ENCODE results near the gene STMN3. TPM values are rescaled to one million over a fixed set of nuclear protein-coding genes. Genes with fewer than 3 reads are reported as not detected.
"Not testable (repeated sequence)": the region's sequence is repeated elsewhere in the genome, so short reads cannot be mapped to it uniquely, and the experiment has no call there.

The STMN3 gene
- total and polyA plus RNA-seq, 8 donors = 12.6 to 47.0 (median 34.4) TPM

DNA sequence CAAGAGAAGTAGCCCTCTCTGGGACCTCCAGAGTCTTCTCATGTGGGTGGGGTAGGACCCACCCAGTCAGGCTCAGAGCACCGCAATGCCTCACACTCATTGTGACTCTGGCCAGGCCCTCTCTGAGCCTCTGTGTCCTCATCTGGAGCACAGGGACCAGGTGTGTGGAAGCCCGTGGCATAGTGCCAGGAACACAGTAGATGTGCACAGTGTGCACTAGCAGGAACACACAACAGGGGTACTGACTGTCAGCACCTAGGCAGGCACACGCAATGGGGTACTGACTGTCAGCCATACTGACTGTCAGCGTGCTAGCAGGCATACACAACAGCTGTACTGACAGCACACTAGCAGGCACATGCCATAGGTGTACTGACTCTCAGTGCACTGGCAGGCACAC is 2.0 kb upstream of the STMN3 start:
- Histone ChIP-seq H3K27me3 (peaks cover 17 to 41% of the 10 kb centered on the region in 2 donors), H3K36me3 (no peaks in the 10 kb centered on the region), H3K9me3 (no peaks in the 10 kb centered on the region), H3K4me1 (peaks cover 19 to 53% of the 10 kb centered on the region in 2 donors), H3K4me3 (no peak overlapping the region), H3K27ac (no peak overlapping the region)
- TF ChIP-seq, protein P1, sequence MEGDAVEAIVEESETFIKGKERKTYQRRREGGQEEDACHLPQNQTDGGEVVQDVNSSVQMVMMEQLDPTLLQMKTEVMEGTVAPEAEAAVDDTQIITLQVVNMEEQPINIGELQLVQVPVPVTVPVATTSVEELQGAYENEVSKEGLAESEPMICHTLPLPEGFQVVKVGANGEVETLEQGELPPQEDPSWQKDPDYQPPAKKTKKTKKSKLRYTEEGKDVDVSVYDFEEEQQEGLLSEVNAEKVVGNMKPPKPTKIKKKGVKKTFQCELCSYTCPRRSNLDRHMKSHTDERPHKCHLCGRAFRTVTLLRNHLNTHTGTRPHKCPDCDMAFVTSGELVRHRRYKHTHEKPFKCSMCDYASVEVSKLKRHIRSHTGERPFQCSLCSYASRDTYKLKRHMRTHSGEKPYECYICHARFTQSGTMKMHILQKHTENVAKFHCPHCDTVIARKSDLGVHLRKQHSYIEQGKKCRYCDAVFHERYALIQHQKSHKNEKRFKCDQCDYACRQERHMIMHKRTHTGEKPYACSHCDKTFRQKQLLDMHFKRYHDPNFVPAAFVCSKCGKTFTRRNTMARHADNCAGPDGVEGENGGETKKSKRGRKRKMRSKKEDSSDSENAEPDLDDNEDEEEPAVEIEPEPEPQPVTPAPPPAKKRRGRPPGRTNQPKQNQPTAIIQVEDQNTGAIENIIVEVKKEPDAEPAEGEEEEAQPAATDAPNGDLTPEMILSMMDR (IDR thresholded peaks at IDR 0.05) = no peak
- ATAC-seq (no peak), DNase-seq (no peak)
- intact Hi-C loops (cut with DNase I) = no loop called here

DNA sequence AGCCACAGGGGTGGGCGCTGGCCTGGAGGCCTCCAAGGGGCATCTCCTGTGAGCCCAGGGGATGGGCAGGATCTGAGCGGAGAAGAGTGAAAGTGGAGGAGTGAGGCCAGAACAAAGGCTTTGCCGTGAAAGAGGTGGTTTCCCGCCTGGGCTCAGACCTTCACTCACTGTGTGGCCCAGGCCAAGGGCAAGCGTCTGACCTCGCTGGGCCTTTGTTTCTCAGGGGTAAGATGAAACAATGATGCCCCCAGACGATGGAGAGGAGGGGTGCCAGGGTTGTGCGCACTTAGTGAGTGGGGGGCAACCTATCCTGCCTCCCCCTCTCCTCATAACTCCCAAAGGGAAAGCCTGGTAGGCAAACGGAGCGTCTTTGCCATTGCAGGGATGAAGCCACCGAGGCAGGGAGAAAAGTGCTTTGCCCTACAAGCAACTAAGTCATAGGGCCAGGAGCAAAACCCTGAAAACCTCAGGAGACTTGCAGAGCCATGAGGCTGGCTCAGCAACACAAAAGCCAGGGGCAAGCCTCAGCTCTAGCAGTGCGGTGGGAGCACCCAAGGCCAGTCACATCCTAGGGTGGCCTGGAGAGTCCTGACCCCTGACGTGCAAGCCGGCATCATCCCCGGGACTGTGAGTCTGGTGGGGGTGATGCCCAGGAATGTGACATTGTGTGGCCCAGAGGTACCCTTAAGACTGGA is 897 bp upstream of the STMN3 start:
- H3K36me3 ChIP-seq = no peaks in the 10 kb centered on the region
- no peaks in the 10 kb centered on the region for H3K9me3 ChIP-seq
- no peak for DNase-seq
- no peak overlapping the region for H3K27ac ChIP-seq
- H3K4me3 ChIP-seq = peak overlapping the region; percentile 22 to 55
- H3K27me3 ChIP-seq = peaks cover 17 to 41% of the 10 kb centered on the region in 2 donors
- peaks cover 14 to 41% of the 10 kb centered on the region in 2 donors for H3K4me1 ChIP-seq
- ATAC-seq = no peak
- TF ChIP-seq, protein P1 (IDR thresholded peaks at IDR 0.05) = no peak
- intact Hi-C loops (cut with DNase I) = no loop called here

DNA sequence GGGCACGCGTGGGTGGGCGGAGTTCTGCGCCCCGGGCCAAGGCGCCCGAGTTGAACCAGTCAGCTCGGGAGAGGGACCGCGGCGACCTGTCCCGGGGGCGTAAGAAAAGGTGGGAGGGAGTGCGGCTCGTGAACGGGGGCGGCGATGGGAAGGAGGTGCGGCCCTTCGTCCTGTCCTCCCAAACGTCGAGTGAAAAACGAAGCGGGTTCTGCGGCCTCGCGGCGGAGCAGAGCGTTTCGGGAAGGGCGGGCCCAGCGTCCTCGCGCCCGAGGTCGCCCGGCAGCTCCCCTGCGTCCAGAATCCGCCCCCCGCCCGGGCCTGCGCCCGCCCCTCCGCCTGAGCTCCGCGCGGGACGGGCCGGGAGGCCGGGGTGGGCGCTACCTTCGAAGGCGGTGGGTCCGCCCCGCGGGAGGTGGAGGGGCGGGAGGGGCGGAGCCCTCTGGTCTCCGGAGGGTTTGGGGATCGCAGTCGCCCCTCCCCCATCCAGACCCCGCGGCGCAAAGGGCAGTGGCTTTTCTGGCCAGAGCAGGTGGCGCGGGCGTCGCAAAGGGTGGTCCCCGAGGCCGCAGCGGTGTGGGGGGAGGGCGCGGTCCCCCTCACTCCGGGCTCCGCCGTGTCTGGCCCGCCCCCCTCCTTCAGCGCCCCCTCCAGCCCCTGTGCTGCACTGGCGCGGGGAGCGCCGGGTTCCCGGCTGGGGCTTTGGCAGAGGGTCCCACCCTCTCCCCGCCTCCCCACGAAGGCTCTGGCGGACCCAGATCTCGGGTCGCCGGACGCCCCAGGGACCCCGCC is 838 bp downstream of the STMN3 start:
- no peaks in the 10 kb centered on the region for H3K36me3 ChIP-seq
- H3K27ac ChIP-seq = no peak overlapping the region
- intact Hi-C loops (cut with DNase I) = no loop called here
- peak in 1 of 4 donors; percentile 69 for DNase-seq
- peak; percentile 10 for ATAC-seq
- H3K9me3 ChIP-seq = no peaks in the 10 kb centered on the region
- TF ChIP-seq, protein P1 (IDR thresholded peaks at IDR 0.05) = no peak
- H3K4me3 ChIP-seq = peak overlapping the region; percentile 46 to 55
- peaks cover 6 to 32% of the 10 kb centered on the region in 2 donors for H3K4me1 ChIP-seq
- peaks cover 17 to 41% of the 10 kb centered on the region in 2 donors for H3K27me3 ChIP-seq

DNA sequence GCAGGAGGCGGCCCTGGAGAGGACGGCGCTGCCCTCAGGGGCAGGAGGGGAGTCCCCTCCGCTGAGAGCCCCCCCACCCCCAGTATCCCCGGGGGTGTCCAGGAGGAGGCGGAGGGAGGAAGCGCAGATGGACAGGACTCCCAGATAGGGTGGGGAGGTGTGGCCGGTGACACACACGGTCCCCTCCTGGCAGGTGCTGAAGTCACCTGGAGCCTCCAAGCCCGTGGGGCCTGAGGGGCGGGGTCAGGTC is 1.4 kb downstream of the STMN3 start:
- Histone ChIP-seq H3K27ac (no peak overlapping the region), H3K27me3 (peaks cover 17 to 41% of the 10 kb centered on the region in 2 donors), H3K4me1 (peaks cover 6 to 30% of the 10 kb centered on the region in 2 donors), H3K4me3 (peak overlapping the region; percentile 46 to 55), H3K36me3 (no peaks in the 10 kb centered on the region), H3K9me3 (no peaks in the 10 kb centered on the region)
- TF ChIP-seq, protein P1 (IDR thresholded peaks at IDR 0.05) = no peak
- DNase-seq (no peak), ATAC-seq (no peak)
- intact Hi-C loops (cut with DNase I) = no loop called here

DNA sequence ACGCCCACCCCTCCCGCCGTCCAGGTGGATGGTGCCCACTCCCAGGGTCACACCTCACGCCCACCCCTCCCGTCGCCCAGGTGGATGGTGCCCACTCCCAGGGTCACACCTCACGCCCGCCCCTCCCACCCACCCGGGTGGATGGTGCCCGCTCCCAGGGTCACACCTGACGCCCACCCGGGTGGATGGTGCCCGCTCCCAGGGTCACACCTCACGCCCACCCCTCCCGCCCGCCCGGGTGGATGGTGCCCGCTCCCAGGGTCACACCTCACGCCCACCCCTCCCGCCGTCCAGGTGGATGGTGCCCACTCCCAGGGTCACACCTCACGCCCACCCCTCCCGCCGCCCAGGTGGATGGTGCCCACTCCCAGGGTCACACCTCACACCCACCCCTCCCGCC is 2.7 kb downstream of the STMN3 start:
- Histone ChIP-seq H3K27me3 (peaks cover 17 to 41% of the 10 kb centered on the region in 2 donors), H3K4me1 (peaks cover 6 to 30% of the 10 kb centered on the region in 2 donors)
- H3K36me3 ChIP-seq; H3K27ac ChIP-seq; H3K9me3 ChIP-seq; H3K4me3 ChIP-seq; ATAC-seq; DNase-seq; intact Hi-C loops (cut with DNase I): not testable (repeated sequence)

Data from left lung (tissue), 10 donors.